ENCODE results near the gene VANGL1.

DNA sequence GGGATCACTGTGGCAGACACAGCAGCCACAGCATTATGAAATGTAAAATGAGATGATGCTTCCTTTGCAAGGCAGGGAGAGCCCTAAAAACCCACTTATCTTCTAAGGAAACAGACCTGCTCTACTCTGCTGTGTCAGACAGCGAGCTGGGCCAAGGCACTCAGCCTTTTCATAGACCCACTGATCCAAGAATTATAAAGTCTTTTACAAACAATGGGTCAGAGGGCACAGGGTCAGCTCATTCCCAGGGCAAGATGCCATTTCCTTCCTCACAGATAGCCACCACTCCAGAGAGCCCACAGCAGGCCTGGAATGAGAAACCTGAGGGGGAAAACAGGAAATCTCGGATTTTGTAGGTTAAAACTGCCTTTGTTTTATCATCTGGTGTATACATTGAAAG is 83.8 kb downstream of the VANGL1 start:
- TF ChIP-seq, protein P1, sequence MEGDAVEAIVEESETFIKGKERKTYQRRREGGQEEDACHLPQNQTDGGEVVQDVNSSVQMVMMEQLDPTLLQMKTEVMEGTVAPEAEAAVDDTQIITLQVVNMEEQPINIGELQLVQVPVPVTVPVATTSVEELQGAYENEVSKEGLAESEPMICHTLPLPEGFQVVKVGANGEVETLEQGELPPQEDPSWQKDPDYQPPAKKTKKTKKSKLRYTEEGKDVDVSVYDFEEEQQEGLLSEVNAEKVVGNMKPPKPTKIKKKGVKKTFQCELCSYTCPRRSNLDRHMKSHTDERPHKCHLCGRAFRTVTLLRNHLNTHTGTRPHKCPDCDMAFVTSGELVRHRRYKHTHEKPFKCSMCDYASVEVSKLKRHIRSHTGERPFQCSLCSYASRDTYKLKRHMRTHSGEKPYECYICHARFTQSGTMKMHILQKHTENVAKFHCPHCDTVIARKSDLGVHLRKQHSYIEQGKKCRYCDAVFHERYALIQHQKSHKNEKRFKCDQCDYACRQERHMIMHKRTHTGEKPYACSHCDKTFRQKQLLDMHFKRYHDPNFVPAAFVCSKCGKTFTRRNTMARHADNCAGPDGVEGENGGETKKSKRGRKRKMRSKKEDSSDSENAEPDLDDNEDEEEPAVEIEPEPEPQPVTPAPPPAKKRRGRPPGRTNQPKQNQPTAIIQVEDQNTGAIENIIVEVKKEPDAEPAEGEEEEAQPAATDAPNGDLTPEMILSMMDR (IDR thresholded peaks at IDR 0.05): no peak
- no peak for TF ChIP-seq POLR2AphosphoS5 (IDR thresholded peaks at IDR 0.05; ENCODE audit: low read depth, low read length)
